Mucosa of descending colon (tissue), 3 donors: Measurements from ENCODE around the gene GP1BB. TPM values are rescaled to one million over a fixed set of nuclear protein-coding genes. Genes with fewer than 3 reads are reported as not detected.

Experiments used
- ATAC-seq: fragments of 200-7000 bp; cut with Tn5 transposase; one replicate; pipeline ENCODE4 v1.9.1; 2020; ENCODE audit warnings: mild to moderate bottlenecking, moderate library complexity
- DNase-seq, 3 donors: peaks; one replicate each; pipeline ENCODE4 v3.0.0-alpha.2; 2020
- H3K36me3 ChIP-seq: fragments of 200-600 bp; one replicate; pipeline ENCODE4 v1.8.0; 2021; ENCODE audit warnings: low read depth, mild to moderate bottlenecking
- H3K4me1 ChIP-seq: fragments of 200-600 bp; one replicate; pipeline ENCODE4 v1.8.0; 2021; ENCODE audit warnings: low read depth, mild to moderate bottlenecking
- H3K4me3 ChIP-seq: fragments of 200-600 bp; one replicate; pipeline ENCODE4 v1.8.0; 2021; ENCODE audit warnings: mild to moderate bottlenecking
- H3K9me3 ChIP-seq: fragments of 200-600 bp; one replicate; pipeline ENCODE4 v1.8.0; 2021; ENCODE audit warnings: mild to moderate bottlenecking
- intact Hi-C, 2 donors: fragments of 100-400 bp; cut with DNase I in 1 of 2; cut with micrococcal nuclease in 1 of 2; formaldehyde crosslinking; loops; one replicate each; pipeline versions ENCODE4 v1.11.0 to v1.11.1; 2022; cut with DNase I, micrococcal nuclease
- total RNA-seq, 3 donors: library from RNA; stranded (reverse); fragmentation: NEBNext Ultra II Directional in 2 of 3; extraction: Animal tissue kit (Norgen Biotek cat#: 25700) in 2 of 3; gene quantifications; one replicate each; pipeline versions ENCODE4 v1.2.1 to v1.2.4, GENCODE V29; 2021 to 2023
- TF ChIP-seq, protein P1 (sequence below): fragments of 200-600 bp; IDR thresholded peaks from one replicate; pipeline ENCODE4 v1.8.0; 2022; ENCODE audit warnings: antibody characterized with exemption, mild to moderate bottlenecking
- donor health status: DM: no; HTN: no; CAD: no; lungs with moderate emphysema.
- donor health status: DM: no; HTN: no; CAD: no.
- donor health status: DM: no; HTN: yes; CAD: no.

The GP1BB gene
- total RNA-seq, 3 donors from 2014 or later: 0.34 to 1.5 (median 0.41) TPM

DNA sequence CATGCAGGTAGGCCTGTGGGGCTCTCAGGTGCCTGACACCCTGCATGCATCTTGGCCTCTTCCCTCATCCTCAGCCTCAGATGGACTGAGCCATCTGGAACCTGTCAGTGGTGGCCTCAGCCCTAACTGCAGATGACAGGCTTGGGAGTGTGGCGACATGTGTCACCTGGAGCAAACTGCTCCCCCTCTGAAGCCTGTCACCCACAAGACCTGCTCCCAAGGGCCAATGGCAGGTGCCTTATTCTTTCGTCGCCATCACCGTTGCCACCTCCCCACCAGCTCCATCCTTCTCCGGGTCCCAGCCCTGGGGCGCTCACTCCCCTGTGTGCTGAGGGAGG is 12.6 kb upstream of the GP1BB start:
- H3K4me1 ChIP-seq: peaks cover 4% of the 10 kb centered on the region
- H3K36me3 ChIP-seq: no peaks in the 10 kb centered on the region
- TF ChIP-seq, protein P1, sequence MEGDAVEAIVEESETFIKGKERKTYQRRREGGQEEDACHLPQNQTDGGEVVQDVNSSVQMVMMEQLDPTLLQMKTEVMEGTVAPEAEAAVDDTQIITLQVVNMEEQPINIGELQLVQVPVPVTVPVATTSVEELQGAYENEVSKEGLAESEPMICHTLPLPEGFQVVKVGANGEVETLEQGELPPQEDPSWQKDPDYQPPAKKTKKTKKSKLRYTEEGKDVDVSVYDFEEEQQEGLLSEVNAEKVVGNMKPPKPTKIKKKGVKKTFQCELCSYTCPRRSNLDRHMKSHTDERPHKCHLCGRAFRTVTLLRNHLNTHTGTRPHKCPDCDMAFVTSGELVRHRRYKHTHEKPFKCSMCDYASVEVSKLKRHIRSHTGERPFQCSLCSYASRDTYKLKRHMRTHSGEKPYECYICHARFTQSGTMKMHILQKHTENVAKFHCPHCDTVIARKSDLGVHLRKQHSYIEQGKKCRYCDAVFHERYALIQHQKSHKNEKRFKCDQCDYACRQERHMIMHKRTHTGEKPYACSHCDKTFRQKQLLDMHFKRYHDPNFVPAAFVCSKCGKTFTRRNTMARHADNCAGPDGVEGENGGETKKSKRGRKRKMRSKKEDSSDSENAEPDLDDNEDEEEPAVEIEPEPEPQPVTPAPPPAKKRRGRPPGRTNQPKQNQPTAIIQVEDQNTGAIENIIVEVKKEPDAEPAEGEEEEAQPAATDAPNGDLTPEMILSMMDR: no peak
- ATAC-seq: no peak
- DNase-seq: no peak
- intact Hi-C loops: no loop called here
- no peak overlapping the region for H3K4me3 ChIP-seq
- no peaks in the 10 kb centered on the region for H3K9me3 ChIP-seq

DNA sequence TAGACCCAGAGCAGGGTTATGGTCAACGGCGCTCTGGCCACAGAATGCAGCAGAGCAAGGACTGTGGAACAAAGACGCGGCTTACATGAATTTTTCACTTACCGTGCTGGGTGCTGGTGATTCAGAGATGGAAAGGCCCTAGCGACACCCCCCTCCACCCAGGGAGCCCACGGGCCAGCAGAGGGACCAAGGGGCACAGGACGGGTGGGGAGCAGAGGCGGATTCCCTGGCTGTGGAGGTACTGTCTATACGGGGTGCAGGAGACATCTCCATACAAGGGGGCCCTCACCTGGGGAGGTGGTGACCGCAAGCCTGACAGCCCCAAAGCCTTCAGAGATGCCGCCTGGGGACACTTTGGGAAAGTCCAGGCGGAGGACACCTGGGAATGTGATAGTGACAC is 10.1 kb upstream of the GP1BB start:
- TF ChIP-seq, protein P1: no peak
- no peak overlapping the region for H3K4me3 ChIP-seq
- ATAC-seq (no peak), DNase-seq (peak in 1 of 3 donors; percentile 34)
- intact Hi-C loops: no loop called here
- H3K36me3 ChIP-seq: no peaks in the 10 kb centered on the region
- no peaks in the 10 kb centered on the region for H3K9me3 ChIP-seq
- peaks cover 4% of the 10 kb centered on the region for H3K4me1 ChIP-seq

DNA sequence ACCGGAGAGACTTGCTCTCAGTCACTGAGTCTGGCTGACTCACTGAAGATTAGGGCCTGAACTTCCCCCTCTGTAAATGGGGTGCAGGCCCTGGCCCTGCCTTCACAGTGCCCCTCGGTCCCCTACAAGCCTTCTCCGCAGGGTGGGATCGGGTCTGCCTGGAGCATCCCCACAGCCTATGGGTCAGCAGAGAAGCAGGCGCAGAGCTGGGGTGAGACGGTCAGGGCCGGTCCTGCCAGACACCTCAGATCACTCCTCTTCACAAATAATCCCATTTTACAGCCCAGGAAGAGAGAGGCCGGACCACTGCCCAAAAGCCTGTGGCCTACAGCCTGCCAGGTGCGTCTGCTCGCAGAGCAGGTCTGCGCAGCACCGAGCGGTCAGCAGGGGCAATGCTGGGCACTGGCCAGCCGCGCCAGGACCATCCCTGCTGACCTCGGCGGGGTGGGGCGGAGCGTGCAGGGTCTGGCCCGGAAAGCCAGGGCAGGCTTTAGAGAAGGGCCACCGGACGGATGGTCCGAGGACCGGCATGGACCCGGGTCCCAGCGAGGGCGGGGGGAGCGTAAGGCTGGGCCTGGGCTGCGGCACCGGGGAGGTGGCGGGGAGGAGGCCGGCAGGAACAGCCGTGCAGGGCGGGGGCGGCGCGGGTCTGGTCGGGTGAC is 9.6 kb upstream of the GP1BB start:
- DNase-seq (peak in 1 of 3 donors; percentile 47), ATAC-seq (no peak)
- TF ChIP-seq, protein P1: no peak
- Histone ChIP-seq H3K4me1 (peaks cover 9% of the 10 kb centered on the region), H3K36me3 (no peaks in the 10 kb centered on the region), H3K9me3 (no peaks in the 10 kb centered on the region), H3K4me3 (no peak overlapping the region)
- intact Hi-C loops: no loop called here

DNA sequence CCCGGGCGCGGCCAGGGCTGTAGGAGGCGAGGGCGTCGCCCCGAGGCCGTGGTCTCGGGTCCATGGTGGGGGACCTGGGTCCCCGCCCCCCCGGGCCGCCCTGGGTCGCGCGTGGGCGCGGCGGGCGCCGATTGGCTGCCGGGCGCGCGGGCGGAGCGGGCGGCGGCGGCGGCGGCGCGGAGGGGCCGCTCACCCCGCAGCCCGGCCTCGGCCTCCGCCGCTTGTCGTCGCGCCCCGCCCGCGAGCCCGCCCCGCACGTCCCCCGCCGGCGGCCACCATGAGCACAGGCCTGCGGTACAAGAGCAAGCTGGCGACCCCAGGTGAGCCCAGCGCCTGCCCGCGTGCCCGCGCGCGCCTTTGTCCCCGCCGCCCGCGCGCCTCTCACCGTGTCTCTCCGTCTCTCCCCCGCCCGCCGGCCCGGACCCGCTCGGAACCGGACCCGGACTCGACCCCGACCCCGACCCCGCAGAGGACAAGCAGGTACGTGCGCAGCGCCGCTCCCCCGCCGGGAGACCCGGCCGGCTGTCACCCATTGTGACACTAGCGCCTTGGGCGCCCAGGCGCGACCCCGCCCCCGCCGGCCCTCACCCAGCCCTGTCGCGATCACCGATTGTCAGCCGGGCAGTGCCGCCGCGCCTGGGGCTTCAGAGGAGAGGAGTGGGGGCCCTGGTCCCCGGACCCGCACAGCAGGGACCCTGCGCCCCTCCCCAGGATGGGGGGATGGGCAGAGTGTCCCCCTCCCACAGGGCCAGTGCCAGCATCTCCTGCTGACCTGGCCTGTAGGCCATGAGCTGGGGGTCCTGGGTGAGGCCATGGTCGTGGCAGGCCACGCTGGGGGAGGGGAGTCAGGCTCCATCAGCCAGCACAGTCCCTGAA is 8.8 kb upstream of the GP1BB start, which contains the start of gene SEPTIN5:
TSS of gene SEPTIN5 (plus strand) at position 192 of the 876 bp plus-strand sequence. CDS start at position 278, 86 bp downstream.
- ATAC-seq: no peak
- Histone ChIP-seq H3K4me1 (peaks cover 10% of the 10 kb centered on the region), H3K9me3 (no peaks in the 10 kb centered on the region), H3K36me3 (no peaks in the 10 kb centered on the region), H3K4me3 (no peak within 1 kb of the TSS)
- peak in 1 of 3 donors; percentile 50 for DNase-seq
- intact Hi-C loops: no loop called here
- TF ChIP-seq, protein P1: no peak

DNA sequence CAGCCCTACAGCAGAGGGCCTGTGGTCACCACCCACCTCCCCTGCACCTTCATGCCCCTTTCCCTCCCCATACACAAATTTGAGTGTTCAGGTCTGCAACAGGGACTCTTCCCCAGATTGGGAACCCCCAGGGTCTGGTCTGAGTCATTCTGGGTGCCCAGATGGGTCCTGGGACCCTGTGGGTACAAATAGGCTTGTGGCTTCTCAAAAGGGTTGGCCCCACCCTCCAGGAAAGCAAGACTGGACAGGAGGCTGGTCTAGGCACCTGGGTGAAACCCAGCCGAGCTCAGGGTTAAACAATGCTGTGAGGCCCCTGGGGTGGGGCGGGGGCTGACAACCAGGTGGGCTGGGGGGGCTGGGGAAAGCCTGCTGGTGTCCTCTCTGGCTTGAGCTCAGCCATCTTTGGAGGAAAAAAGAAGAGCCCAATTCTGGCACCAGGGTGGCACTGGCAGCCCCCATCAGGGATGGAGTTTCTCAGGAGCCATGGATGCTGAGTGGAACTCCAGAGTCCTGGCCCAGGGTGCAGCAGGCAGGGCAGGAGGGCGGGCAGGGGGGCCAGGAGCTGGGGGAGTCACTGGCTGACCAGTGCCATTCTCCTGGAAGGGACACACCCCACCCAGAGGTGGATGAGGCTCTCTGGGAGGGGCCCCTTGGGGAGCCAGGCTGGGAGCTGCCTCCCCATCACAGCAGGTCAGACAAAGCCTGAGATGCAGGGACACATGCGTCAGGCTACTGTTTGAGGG is 8.0 kb upstream of the GP1BB start:
- peaks cover 10% of the 10 kb centered on the region for H3K4me1 ChIP-seq
- DNase-seq: peak in 1 of 3 donors; percentile 22
- TF ChIP-seq, protein P1: no peak
- ATAC-seq: no peak
- H3K9me3 ChIP-seq: no peaks in the 10 kb centered on the region
- no peak overlapping the region for H3K4me3 ChIP-seq
- intact Hi-C loops: no loop called here
- H3K36me3 ChIP-seq: no peaks in the 10 kb centered on the region
